Astrocyte (in vitro differentiated cells and primary cell): ENCODE data around the gene MXD3. TPM values are rescaled to one million over a fixed set of nuclear protein-coding genes. Genes with fewer than 3 reads are reported as not detected.

Experiments
- DNase-seq: peaks from one replicate; pipeline ENCODE4 v3.0.0-alpha.2; 2010; ENCODE audit warnings: low read depth
- FAIRE-seq: peaks from 2 replicates; lab custom pipeline; 2011; peaks lifted over from hg19 to GRCh38; lab: Jason Lieb, UNC
- H2AFZ ChIP-seq: 2 replicates; pipeline ENCODE4 v1.6.0; 2012; ENCODE audit warnings: low read depth, low read length, inconsistent platforms
- H3K27ac ChIP-seq: 2 replicates; pipeline ENCODE4 v1.5.1; 2011; ENCODE audit warnings: low read depth, low read length, inconsistent platforms
- H3K27me3 ChIP-seq: 2 replicates; pipeline ENCODE4 v1.6.0; 2011; ENCODE audit warnings: low read length, inconsistent platforms; ENCODE audit not compliant: insufficient read depth
- H3K36me3 ChIP-seq: 2 replicates; pipeline ENCODE4 v1.5.1; 2011; ENCODE audit warnings: low read length, inconsistent platforms; ENCODE audit not compliant: insufficient read depth
- H3K4me1 ChIP-seq: 2 replicates; pipeline ENCODE4 v1.5.1; 2011; ENCODE audit warnings: low read length, inconsistent platforms; ENCODE audit not compliant: insufficient read depth
- H3K4me2 ChIP-seq: 2 replicates; pipeline ENCODE4 v1.6.0; 2012; ENCODE audit warnings: low read length, inconsistent platforms
- H3K4me3 ChIP-seq: 2 replicates; pipeline ENCODE4 v1.5.1; 2011; ENCODE audit warnings: low read depth, mild to moderate bottlenecking, low read length, inconsistent platforms; ENCODE audit not compliant: insufficient read depth
- H3K79me2 ChIP-seq: 2 replicates; pipeline ENCODE4 v1.6.0; 2012; ENCODE audit warnings: mild to moderate bottlenecking, low read length, inconsistent platforms; ENCODE audit not compliant: insufficient read depth
- H3K9ac ChIP-seq: 2 replicates; pipeline ENCODE4 v1.6.0; 2012; ENCODE audit warnings: mild to moderate bottlenecking, low read length, inconsistent platforms
- H3K9me3 ChIP-seq: 2 replicates; pipeline ENCODE4 v1.5.1; 2012; ENCODE audit warnings: low read depth, mild to moderate bottlenecking, low read length, inconsistent platforms; ENCODE audit not compliant: insufficient read depth
- H4K20me1 ChIP-seq: 2 replicates; pipeline ENCODE4 v1.6.0; 2012; ENCODE audit warnings: low read length, inconsistent platforms; ENCODE audit not compliant: insufficient read depth
- H3K27ac Mint-ChIP-seq: one replicate; pipeline ENCODE4 v1.8.0; 2021; ENCODE audit warnings: mild to moderate bottlenecking, mixed read lengths; ENCODE audit not compliant: unreplicated experiment
- H3K27me3 Mint-ChIP-seq: one replicate; pipeline ENCODE4 v1.8.0; 2021; ENCODE audit warnings: low read depth, mixed read lengths; ENCODE audit not compliant: unreplicated experiment
- H3K36me3 Mint-ChIP-seq: one replicate; pipeline ENCODE4 v1.8.0; 2021; ENCODE audit warnings: low read depth, mixed read lengths; ENCODE audit not compliant: unreplicated experiment
- H3K4me1 Mint-ChIP-seq: one replicate; pipeline ENCODE4 v1.8.0; 2021; ENCODE audit warnings: low read depth, mixed read lengths; ENCODE audit not compliant: unreplicated experiment
- H3K4me3 Mint-ChIP-seq: one replicate; pipeline ENCODE4 v1.8.0; 2021; ENCODE audit warnings: mild to moderate bottlenecking, moderate library complexity, mixed read lengths; ENCODE audit not compliant: unreplicated experiment
- H3K9me3 Mint-ChIP-seq: one replicate; pipeline ENCODE4 v1.8.0; 2021; ENCODE audit warnings: mild to moderate bottlenecking, mixed read lengths; ENCODE audit not compliant: unreplicated experiment
- EZH2 ChIP-seq: IDR thresholded peaks from 2 replicates; pipeline ENCODE4 v1.6.1; 2012; ENCODE audit warnings: mild to moderate bottlenecking, low read length, inconsistent platforms; ENCODE audit not compliant: insufficient read depth
- total RNA-seq: library from RNA; stranded (reverse); gene quantifications from 2 replicates; pipeline ENCODE4 v1.2.1, GENCODE V29; 2021
- TF ChIP-seq, protein P1 (sequence below): IDR thresholded peaks from 2 replicates; pipeline ENCODE4 v1.5.1; 2011; ENCODE audit warnings: low read depth, mild to moderate bottlenecking, inconsistent platforms, low read length, moderate library complexity; ENCODE audit not compliant: insufficient read depth

Gene MXD3
- total RNA-seq, 1 donor from 2014 or later, result 2.8 TPM

DNA sequence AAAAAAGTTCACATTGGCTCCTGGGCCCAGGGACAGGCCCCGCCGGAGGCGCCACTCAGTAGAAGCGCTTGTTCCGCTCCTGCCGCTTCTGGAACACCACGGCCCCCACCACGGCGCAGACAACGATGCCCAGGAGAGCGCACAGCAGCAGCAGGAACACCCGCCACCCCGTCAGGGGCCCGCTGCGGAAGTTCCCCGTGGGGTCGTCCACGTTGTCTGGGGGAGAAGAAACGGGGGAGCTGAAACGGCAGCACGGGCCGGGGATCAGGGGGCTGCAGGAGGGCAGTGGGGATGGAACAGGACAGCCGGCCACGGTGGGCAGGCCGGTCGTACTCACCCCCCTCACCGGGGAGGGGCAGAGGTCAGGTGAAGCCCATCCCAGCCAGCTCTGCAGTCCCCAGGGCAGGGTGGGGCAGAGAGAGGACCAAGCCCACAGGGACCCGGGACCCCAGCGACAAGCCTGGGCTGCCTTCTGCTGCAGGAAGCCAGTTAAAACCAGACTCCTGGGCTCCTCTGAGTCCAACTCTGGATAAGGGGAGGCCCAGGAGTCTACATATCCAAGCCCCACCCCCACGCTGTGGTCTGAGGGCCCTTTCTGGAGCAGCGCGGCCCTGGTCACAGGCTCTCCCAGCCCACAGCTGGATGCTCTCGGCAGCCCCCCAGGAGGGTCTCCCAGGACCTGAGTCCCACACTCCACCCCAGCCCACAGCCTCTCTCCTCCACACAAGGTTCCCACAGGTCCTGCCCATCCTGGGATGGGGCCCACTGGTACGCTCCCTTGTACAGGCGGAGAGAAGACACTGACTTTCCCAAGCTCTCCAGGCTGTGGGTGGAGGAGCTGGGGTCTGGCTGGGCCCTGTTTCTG is 20.6 kb upstream of the MXD3 start:
- FAIRE-seq, result no peak
- H3K9me3 Mint-ChIP-seq, result no peaks in the 10 kb centered on the region

DNA sequence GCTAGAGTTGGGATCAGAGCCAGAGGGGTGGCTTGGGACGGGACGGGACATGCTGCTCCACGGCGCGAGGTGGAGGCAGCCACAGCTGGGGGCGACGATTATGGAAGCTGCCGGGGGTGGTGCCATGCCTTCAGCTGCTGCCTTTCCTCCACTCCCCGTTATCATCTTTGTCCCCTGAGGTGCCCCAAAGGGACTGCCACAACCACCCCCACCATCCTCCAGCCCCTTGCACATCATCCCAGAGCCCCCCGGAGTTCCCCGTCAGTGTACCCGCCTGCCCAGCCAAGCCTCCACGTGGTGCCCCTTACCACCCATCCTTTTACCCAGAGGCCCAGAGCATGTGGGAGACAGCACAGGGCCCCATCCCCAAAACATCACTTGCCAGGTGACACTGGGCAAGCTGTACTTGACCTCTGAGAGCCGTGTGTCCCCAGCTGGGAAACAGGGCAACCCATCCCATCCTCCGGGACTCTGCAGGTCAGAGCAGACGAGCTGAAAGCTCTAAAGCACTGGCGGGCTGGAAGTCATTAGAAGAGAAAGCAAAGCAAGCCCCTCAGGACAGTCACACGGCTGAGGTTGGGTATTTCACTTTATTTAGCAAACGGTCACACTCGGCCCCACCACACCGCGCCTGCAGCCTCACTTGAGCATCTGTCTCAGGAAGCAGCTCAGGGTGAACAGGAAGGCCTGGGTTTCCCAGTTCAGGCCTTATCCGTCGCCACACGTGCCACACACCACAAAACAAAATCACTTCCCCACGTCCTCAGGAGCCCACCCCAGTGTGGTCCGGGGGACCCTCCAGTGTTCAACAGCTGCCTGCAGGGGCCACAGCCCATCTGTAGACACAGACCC is 19.5 kb upstream of the MXD3 start:
- peaks cover 23% of the 10 kb centered on the region for H3K36me3 Mint-ChIP-seq
- H3K9me3 ChIP-seq, result no peaks in the 10 kb centered on the region
- H3K27ac ChIP-seq, result no peak overlapping the region
- H3K9ac ChIP-seq, result no peak overlapping the region
- H3K27me3 Mint-ChIP-seq, result no peaks in the 10 kb centered on the region
- H3K4me3 ChIP-seq, result no peak overlapping the region
- peaks cover 7% of the 10 kb centered on the region for H3K79me2 ChIP-seq
- no peak overlapping the region for H3K4me3 Mint-ChIP-seq
- no peaks in the 10 kb centered on the region for H3K27me3 ChIP-seq
- peaks cover 46% of the 10 kb centered on the region for H4K20me1 ChIP-seq
- TF ChIP-seq, protein P1, sequence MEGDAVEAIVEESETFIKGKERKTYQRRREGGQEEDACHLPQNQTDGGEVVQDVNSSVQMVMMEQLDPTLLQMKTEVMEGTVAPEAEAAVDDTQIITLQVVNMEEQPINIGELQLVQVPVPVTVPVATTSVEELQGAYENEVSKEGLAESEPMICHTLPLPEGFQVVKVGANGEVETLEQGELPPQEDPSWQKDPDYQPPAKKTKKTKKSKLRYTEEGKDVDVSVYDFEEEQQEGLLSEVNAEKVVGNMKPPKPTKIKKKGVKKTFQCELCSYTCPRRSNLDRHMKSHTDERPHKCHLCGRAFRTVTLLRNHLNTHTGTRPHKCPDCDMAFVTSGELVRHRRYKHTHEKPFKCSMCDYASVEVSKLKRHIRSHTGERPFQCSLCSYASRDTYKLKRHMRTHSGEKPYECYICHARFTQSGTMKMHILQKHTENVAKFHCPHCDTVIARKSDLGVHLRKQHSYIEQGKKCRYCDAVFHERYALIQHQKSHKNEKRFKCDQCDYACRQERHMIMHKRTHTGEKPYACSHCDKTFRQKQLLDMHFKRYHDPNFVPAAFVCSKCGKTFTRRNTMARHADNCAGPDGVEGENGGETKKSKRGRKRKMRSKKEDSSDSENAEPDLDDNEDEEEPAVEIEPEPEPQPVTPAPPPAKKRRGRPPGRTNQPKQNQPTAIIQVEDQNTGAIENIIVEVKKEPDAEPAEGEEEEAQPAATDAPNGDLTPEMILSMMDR, result no peak
- no peak for TF ChIP-seq EZH2
- peaks cover 8% of the 10 kb centered on the region for H3K4me1 Mint-ChIP-seq
- DNase-seq (no peak), FAIRE-seq (no peak)
- H3K4me1 ChIP-seq, result peaks cover 15% of the 10 kb centered on the region
- H3K36me3 ChIP-seq, result peaks cover 11% of the 10 kb centered on the region
- H2AFZ ChIP-seq, result no peak overlapping the region
- no peak overlapping the region for H3K27ac Mint-ChIP-seq
- H3K4me2 ChIP-seq, result no peak overlapping the region
- H3K9me3 Mint-ChIP-seq, result no peaks in the 10 kb centered on the region

More for the DNA sequence above, 20.6 kb upstream of the MXD3 start:
- peaks cover 7% of the 10 kb centered on the region for H3K4me1 Mint-ChIP-seq
- DNase-seq, result no peak
- H3K36me3 Mint-ChIP-seq, result peaks cover 23% of the 10 kb centered on the region
- no peak overlapping the region for H3K4me3 Mint-ChIP-seq
- H3K27me3 Mint-ChIP-seq, result no peaks in the 10 kb centered on the region
- no peak overlapping the region for H3K27ac Mint-ChIP-seq
- Histone ChIP-seq H3K4me2 (no peak overlapping the region), H3K36me3 (peaks cover 11% of the 10 kb centered on the region), H3K9me3 (no peaks in the 10 kb centered on the region), H3K4me3 (no peak overlapping the region), H3K27ac (no peak overlapping the region), H3K4me1 (peaks cover 11% of the 10 kb centered on the region), H3K27me3 (no peaks in the 10 kb centered on the region), H3K79me2 (peaks cover 7% of the 10 kb centered on the region), H2AFZ (no peak overlapping the region), H4K20me1 (peaks cover 49% of the 10 kb centered on the region), H3K9ac (no peak overlapping the region)
- TF ChIP-seq EZH2, result no peak
- TF ChIP-seq, protein P1, result no peak
